HEK293T (cell line): ENCODE data around the gene FER.

Experiments used
- CTCF ChIA-PET: fragments of 350-600 bp; formaldehyde crosslinking; extraction: SDS; loops from one replicate; lab custom pipeline; 2021; ENCODE audit warnings: antibody characterized with exemption, inconsistent platforms; lab: Yijun Ruan, JAX
- POLR2A ChIA-PET: fragments of 350-600 bp; formaldehyde crosslinking; extraction: SDS; loops from one replicate; lab custom pipeline; 2020; ENCODE audit warnings: antibody characterized with exemption, inconsistent platforms; lab: Yijun Ruan, JAX
- DNase-seq: peaks from one replicate; pipeline ENCODE4 v3.0.0; 2012; ENCODE audit warnings: mixed read lengths; ENCODE audit errors: extremely low spot score
- ARNT ChIP-seq: fragments of 450-650 bp; IDR thresholded peaks from 2 replicates; pipeline ENCODE4 v1.6.1; 2017; ENCODE audit warnings: mild to moderate bottlenecking
- BHLHE40 ChIP-seq: fragments of 450-650 bp; IDR thresholded peaks from 2 replicates; pipeline ENCODE4 v1.6.1; 2016; ENCODE audit warnings: mild to moderate bottlenecking, moderate library complexity, borderline replicate concordance
- CTBP1 ChIP-seq: fragments of 450-650 bp; IDR thresholded peaks from 2 replicates; pipeline ENCODE4 v1.6.1; 2016; ENCODE audit warnings: borderline replicate concordance
- ELF4 ChIP-seq: fragments of 450-650 bp; IDR thresholded peaks from 2 replicates; pipeline ENCODE4 v1.6.1; 2017; ENCODE audit warnings: antibody characterized with exemption
- FOXA1 ChIP-seq: fragments of 450-650 bp; IDR thresholded peaks from 2 replicates; pipeline ENCODE4 v1.6.1; 2016; ENCODE audit warnings: mild to moderate bottlenecking
- FOXK2 ChIP-seq: fragments of 450-650 bp; IDR thresholded peaks from 2 replicates; pipeline ENCODE4 v1.6.1; 2016; ENCODE audit warnings: mild to moderate bottlenecking
- FOXM1 ChIP-seq: fragments of 450-650 bp; IDR thresholded peaks from 2 replicates; pipeline ENCODE4 v1.6.1; 2017; ENCODE audit warnings: mild to moderate bottlenecking, borderline replicate concordance
- HDGF ChIP-seq: fragments of 450-650 bp; IDR thresholded peaks from 2 replicates; pipeline ENCODE4 v1.6.1; 2017; ENCODE audit warnings: antibody characterized with exemption, borderline replicate concordance
- L3MBTL2 ChIP-seq: fragments of 450-650 bp; conservative IDR thresholded peaks from 2 replicates; pipeline ENCODE4 v1.6.1; 2016; ENCODE audit warnings: mild to moderate bottlenecking
- LEF1 ChIP-seq: fragments of 450-650 bp; IDR thresholded peaks from 2 replicates; pipeline ENCODE4 v1.6.1; 2017; ENCODE audit warnings: mild to moderate bottlenecking, borderline replicate concordance
- NFRKB ChIP-seq: fragments of 450-650 bp; IDR thresholded peaks from 2 replicates; pipeline ENCODE4 v1.6.1; 2016; ENCODE audit warnings: mild to moderate bottlenecking, moderate library complexity
- SP1 ChIP-seq: fragments of 450-650 bp; IDR thresholded peaks from 2 replicates; pipeline ENCODE4 v1.6.1; 2017
- SUZ12 ChIP-seq: fragments of 450-650 bp; IDR thresholded peaks from 2 replicates; pipeline ENCODE4 v1.6.1; 2016; ENCODE audit warnings: mild to moderate bottlenecking
- TARDBP ChIP-seq: fragments of 450-650 bp; IDR thresholded peaks from 2 replicates; pipeline ENCODE4 v1.6.1; 2016
- ZNF384 ChIP-seq: fragments of 450-650 bp; IDR thresholded peaks from 2 replicates; pipeline ENCODE4 v1.6.1; 2016
- TF ChIP-seq, protein P1 (sequence below): fragments of 450-650 bp; IDR thresholded peaks from 2 replicates; pipeline ENCODE4 v1.6.1; 2016

FER gene

DNA sequence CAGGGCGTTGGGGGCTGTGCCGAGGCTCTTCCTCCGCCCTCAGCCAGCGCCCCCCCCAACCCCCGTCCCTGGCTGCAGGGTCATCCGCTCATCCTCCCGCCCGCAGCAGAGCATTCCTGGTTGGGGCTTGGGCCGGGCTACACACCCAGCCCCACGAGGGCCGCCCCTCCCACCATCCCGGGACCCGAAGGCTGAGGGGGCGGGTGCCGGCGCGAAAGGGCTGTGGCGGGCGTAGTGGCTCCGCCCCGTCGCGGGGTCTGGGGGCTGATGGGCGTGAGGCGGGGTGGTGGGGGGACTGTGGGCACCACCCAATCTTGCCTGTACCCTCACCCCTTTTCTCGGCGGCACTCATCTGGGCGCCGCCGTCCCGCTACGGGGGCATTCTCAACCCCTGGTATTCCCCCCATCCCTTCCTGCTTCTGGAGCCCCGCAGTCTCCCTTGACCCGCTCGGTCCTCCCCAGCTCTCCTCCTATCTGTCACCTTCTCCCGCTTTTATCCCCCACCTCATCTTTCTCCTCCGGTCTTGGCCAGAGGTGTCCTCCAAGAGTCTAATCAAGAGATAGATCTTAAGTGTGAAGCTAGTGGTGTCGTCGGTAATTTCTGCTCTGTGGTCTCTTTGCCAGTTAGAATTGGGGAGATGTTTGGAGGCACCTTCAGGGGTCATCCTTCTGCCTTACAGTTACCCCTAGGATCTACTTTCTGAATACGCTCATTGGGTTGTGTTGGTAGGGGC, 1.6 kb downstream of the FER start:
- peak; percentile 61; the same call in 1 of the 2 replicates for TF ChIP-seq FOXM1
- TF ChIP-seq SP1 = no peak
- TF ChIP-seq HDGF = no peak
- TF ChIP-seq LEF1 = no peak
- TF ChIP-seq BHLHE40 = no peak
- TF ChIP-seq NFRKB = no peak
- TF ChIP-seq, protein P1, sequence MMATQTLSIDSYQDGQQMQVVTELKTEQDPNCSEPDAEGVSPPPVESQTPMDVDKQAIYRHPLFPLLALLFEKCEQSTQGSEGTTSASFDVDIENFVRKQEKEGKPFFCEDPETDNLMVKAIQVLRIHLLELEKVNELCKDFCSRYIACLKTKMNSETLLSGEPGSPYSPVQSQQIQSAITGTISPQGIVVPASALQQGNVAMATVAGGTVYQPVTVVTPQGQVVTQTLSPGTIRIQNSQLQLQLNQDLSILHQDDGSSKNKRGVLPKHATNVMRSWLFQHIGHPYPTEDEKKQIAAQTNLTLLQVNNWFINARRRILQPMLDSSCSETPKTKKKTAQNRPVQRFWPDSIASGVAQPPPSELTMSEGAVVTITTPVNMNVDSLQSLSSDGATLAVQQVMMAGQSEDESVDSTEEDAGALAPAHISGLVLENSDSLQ = no peak
- CTCF ChIA-PET = interaction anchor here (0.6 kb wide), 1 partner anchor 22 kb away, joined by 3 read pairs; no protein-coding TSS in a partner anchor
- POLR2A ChIA-PET = interaction anchor here (1.1 to 4.1 kb wide), 8 partner anchors 9 to 61 kb away, joined by 3 to 50 read pairs (median 4); no protein-coding TSS in a partner anchor
- DNase-seq = peak; percentile 69

DNA sequence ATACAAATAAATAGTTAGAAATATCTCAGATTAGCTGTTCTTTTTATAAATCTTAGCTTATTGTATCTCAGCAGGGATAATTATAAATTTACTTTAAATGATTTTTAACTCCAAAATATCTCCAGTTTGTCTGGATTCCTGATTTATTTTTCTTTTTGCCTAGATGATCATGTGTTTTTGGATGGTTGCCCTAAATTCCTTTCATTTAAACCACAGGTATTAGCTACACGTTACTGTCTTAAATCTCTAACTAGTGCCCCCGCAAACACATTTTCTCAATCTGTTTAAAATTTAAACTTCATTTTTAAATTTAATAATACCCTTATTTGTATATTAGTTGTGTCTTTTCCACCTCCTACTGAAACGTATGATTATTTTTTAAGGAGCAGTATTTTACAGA, 5.6 kb downstream of the FER start:
- DNase-seq = no peak
- CTCF ChIA-PET = no interaction called here
- POLR2A ChIA-PET = interaction anchor here (1.0 kb wide), 1 partner anchor 25 kb away, joined by 3 read pairs; no protein-coding TSS in a partner anchor
- TF ChIP-seq CTBP1 = no peak
- TF ChIP-seq FOXM1 = no peak
- no peak for TF ChIP-seq L3MBTL2
- no peak for TF ChIP-seq FOXA1
- no peak for TF ChIP-seq NFRKB
- no peak for TF ChIP-seq ZNF384
- TF ChIP-seq HDGF = no peak
- TF ChIP-seq FOXK2 = no peak
- TF ChIP-seq, protein P1 = no peak
- TF ChIP-seq LEF1 = no peak
- TF ChIP-seq SP1 = no peak
- TF ChIP-seq BHLHE40 = no peak
- TF ChIP-seq TARDBP = no peak
- TF ChIP-seq SUZ12 = no peak

DNA sequence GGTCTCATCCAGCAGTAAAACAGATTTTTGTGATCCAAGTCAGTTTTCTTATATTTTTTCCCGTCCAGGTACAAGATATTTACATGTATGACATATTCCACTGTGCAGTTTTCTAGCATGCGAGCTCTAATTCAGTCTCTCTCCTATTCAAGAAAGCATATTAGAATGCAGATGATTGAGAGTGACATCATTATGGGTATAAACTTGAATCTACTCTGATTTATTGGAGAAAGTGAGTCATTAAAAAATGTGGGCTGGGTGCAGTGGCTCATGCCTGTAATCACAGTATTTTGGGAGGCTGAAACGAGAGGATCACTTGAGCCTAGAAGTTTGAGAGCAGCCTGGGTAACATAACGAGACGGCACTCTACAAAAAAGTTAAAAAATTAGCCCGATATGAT, 6.2 kb downstream of the FER start:
- no peak for TF ChIP-seq LEF1
- no peak for TF ChIP-seq ZNF384
- TF ChIP-seq HDGF = no peak
- TF ChIP-seq, protein P1 = peak; percentile 75
- ChIA-PET CTCF (no interaction called here), POLR2A (no interaction called here)
- no peak for DNase-seq

DNA sequence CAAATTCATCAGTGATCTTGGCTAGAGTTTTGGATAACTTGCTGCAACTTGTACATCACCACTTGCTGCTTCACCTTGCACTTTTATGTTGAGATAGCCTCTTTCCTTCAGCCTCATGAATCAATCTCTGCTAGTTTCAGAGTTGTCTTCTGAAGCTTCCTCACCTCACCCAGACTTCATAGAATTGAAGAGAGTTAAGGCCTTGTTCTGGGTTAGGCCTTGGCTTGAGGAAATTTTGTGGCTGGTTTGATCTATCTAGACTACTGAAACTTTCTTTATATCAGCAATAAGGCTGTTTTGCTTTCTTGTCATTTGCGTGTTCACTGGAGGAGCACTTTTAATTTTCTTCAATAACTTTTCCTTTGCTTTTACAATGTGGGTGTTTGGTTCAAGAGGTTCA, 12.8 kb downstream of the FER start:
- no peak for DNase-seq
- no peak for TF ChIP-seq FOXM1
- TF ChIP-seq ZNF384 = no peak
- TF ChIP-seq SUZ12 = no peak
- TF ChIP-seq BHLHE40 = no peak
- TF ChIP-seq NFRKB = no peak
- TF ChIP-seq, protein P1 = no peak
- TF ChIP-seq FOXA1 = no peak
- TF ChIP-seq FOXK2 = no peak
- TF ChIP-seq ARNT = no peak
- TF ChIP-seq SP1 = no peak
- TF ChIP-seq ELF4 = no peak
- TF ChIP-seq TARDBP = no peak
- TF ChIP-seq HDGF = no peak
- no peak for TF ChIP-seq CTBP1
- TF ChIP-seq LEF1 = no peak
- TF ChIP-seq L3MBTL2 = no peak
- POLR2A ChIA-PET = interaction anchor here (3.5 kb wide), 1 partner anchor 33 kb away, joined by 10 read pairs; no protein-coding TSS in a partner anchor
- CTCF ChIA-PET = interaction anchor here (0.8 kb wide), 1 partner anchor 10 kb away, joined by 3 read pairs; no protein-coding TSS in a partner anchor

DNA sequence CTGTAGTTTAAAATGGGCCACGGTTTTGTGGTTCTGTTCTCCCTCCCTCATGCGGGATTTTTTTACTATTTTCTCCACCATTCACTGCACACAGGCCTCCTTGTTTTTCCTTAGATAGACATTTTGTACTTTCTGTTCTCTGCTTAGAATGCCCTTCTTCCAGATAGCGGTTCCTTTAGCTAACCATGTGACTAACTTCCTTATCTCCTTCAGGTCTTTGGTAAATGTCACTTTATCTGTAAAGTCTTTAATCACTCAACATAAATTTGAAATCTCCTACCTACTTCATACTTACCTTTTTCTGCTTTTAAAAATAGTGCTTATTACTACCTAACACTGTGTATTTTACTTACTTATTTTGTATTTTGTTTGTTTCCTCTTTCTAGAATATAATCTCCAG, 15.0 kb downstream of the FER start:
- TF ChIP-seq SUZ12 = no peak
- no peak for TF ChIP-seq FOXA1
- TF ChIP-seq ELF4 = no peak
- TF ChIP-seq BHLHE40 = no peak
- TF ChIP-seq, protein P1 = no peak
- no peak for TF ChIP-seq ARNT
- no peak for TF ChIP-seq ZNF384
- TF ChIP-seq SP1 = no peak
- TF ChIP-seq CTBP1 = no peak
- no peak for TF ChIP-seq TARDBP
- no peak for TF ChIP-seq NFRKB
- TF ChIP-seq FOXM1 = no peak
- no peak for TF ChIP-seq FOXK2
- no peak for TF ChIP-seq L3MBTL2
- no peak for TF ChIP-seq LEF1
- TF ChIP-seq HDGF = no peak
- ChIA-PET POLR2A (interaction anchor here (3.5 kb wide), 1 partner anchor 35 kb away, joined by 10 read pairs; no protein-coding TSS in a partner anchor), CTCF (no interaction called here)
- DNase-seq = no peak
